Hepatocyte (in vitro differentiated cells): ENCODE measurements around the gene TMEM150C. TPM values are rescaled to one million over a fixed set of nuclear protein-coding genes. Genes with fewer than 3 reads are reported as not detected.
A peak's percentile ranks its signal among the peaks of the same experiment; 100 is the strongest.
"Not testable (repeated sequence)": the region's sequence is repeated elsewhere in the genome, so short reads cannot be mapped to it uniquely, and the experiment has no call there.

Source experiments
- DNase-seq: peaks from one replicate; pipeline ENCODE4 v3.0.0-alpha.2; 2016; ENCODE audit warnings: low spot score
- H2AFZ ChIP-seq: fragments of 200-600 bp; sonication (generic); 2 replicates; pipeline ENCODE4 v1.6.0; 2016; ENCODE audit warnings: antibody characterized with exemption, mild to moderate bottlenecking
- H3K27ac ChIP-seq: fragments of 200-600 bp; sonication (generic); 2 replicates; pipeline ENCODE4 v1.5.1; 2016; ENCODE audit warnings: mild to moderate bottlenecking
- H3K27me3 ChIP-seq: fragments of 200-600 bp; sonication (generic); 2 replicates; pipeline ENCODE4 v1.6.1; 2016
- H3K36me3 ChIP-seq: fragments of 200-600 bp; sonication (generic); replicated peaks from 2 replicates; pipeline ENCODE4 v1.5.1; 2016; ENCODE audit warnings: low read depth; ENCODE audit not compliant: insufficient read depth
- H3K4me1 ChIP-seq: fragments of 200-600 bp; sonication (generic); 2 replicates; pipeline ENCODE4 v1.5.1; 2016; ENCODE audit warnings: mild to moderate bottlenecking, moderate library complexity; ENCODE audit not compliant: insufficient read depth
- H3K4me2 ChIP-seq: fragments of 200-600 bp; sonication (generic); 2 replicates; pipeline ENCODE4 v1.6.0; 2016
- H3K4me3 ChIP-seq: fragments of 200-600 bp; sonication (generic); 2 replicates; pipeline ENCODE4 v1.5.1; 2016; ENCODE audit warnings: mild to moderate bottlenecking
- H3K79me2 ChIP-seq: fragments of 200-600 bp; sonication (generic); 2 replicates; pipeline ENCODE4 v1.6.0; 2017; ENCODE audit warnings: mild to moderate bottlenecking
- H3K9me2 ChIP-seq: fragments of 200-600 bp; sonication (generic); replicated peaks from 2 replicates; pipeline ENCODE4 v1.6.0; 2017; ENCODE audit warnings: mild to moderate bottlenecking; ENCODE audit not compliant: insufficient read depth
- H3K9me3 ChIP-seq: fragments of 200-600 bp; sonication (generic); 2 replicates; pipeline ENCODE4 v1.5.1; 2016; ENCODE audit warnings: low read depth, mild to moderate bottlenecking
- H4K20me1 ChIP-seq: fragments of 200-600 bp; sonication (generic); 2 replicates; pipeline ENCODE4 v1.6.0; 2016; ENCODE audit warnings: mild to moderate bottlenecking; ENCODE audit not compliant: insufficient read depth, poor library complexity, severe bottlenecking
- CTCF ChIP-seq: fragments of 200-600 bp; sonication (generic); IDR thresholded peaks from 2 replicates; pipeline ENCODE4 v1.5.1; 2016; ENCODE audit warnings: antibody characterized with exemption, mild to moderate bottlenecking; ENCODE audit not compliant: poor library complexity
- EZH2 ChIP-seq: fragments of 200-600 bp; sonication (generic); IDR thresholded peaks from 2 replicates; pipeline ENCODE4 v1.6.1; 2016; ENCODE audit warnings: antibody characterized with exemption, mild to moderate bottlenecking, borderline replicate concordance
- EZH2phosphoT487 ChIP-seq: fragments of 200-600 bp; sonication (generic); IDR thresholded peaks from one replicate; pipeline ENCODE4 v1.6.1; 2018; ENCODE audit warnings: antibody characterized with exemption, mild to moderate bottlenecking, low read depth, moderate library complexity; ENCODE audit not compliant: unreplicated experiment, severe bottlenecking
- WGBS: methylation state at CpG from one replicate; pipeline ENCODE4 v1.1.6; 2016; ENCODE audit warnings: low lambda C conversion rate; ENCODE audit errors: missing lambda C conversion rate; 5-methylcytosine and 5-hydroxymethylcytosine counted together
- polyA plus RNA-seq: library from polyadenylated mRNA; unstranded; fragments of >200 nt; fragmentation: Nextera tagmentation; extraction: Ambion mirVana; gene quantifications from 2 replicates; pipeline ENCODE4 v1.2.1, GENCODE V29; 2016
- total RNA-seq: library from RNA; depleted of rRNA; stranded (reverse); fragments of >200 nt; gene quantifications from 2 replicates; pipeline ENCODE4 v1.2.3, GENCODE V29; 2014

Gene TMEM150C
- total and polyA plus RNA-seq, 2 experiments from 2014 or later: 3.3 to 4.5 TPM

DNA sequence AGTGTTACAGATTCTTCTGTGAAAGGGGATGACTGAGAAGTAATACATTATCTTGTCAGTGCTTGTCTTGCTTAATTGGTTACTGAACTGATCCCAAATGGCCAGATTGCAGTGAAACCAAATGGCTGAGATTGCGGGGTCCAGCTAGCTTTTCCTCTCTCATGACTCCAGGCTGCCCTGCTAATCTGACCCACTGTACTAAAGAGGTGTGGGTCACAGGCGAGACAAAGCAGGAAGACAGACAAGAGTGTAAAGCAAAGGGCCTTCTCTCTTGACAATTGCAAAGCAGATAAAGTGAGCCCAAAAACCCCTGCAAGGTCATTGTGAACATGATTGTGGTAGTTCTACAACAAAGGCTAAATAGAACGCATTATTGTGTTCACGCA is 2.1 kb downstream of the TMEM150C start:
- H3K9me3 ChIP-seq: no peaks in the 10 kb centered on the region
- WGBS: 85% methylated on average over 4 of the region's 4 CpGs
- no peak for DNase-seq
- no peak overlapping the region for H2AFZ ChIP-seq
- H3K9me2 ChIP-seq: no peaks in the 10 kb centered on the region
- TF ChIP-seq CTCF (no peak), EZH2 (no peak), EZH2phosphoT487 (no peak)
- H4K20me1 ChIP-seq: no peaks in the 10 kb centered on the region
- no peak overlapping the region for H3K27ac ChIP-seq
- H3K4me3 ChIP-seq: no peak overlapping the region
- H3K4me1 ChIP-seq: no peaks in the 10 kb centered on the region
- no peak overlapping the region for H3K4me2 ChIP-seq
- no peaks in the 10 kb centered on the region for H3K79me2 ChIP-seq
- H3K36me3 ChIP-seq: no peaks in the 10 kb centered on the region
- peaks cover 7% of the 10 kb centered on the region for H3K27me3 ChIP-seq

- WGBS: 90% methylated on average over 13 of the region's 13 CpGs
- H3K27me3 ChIP-seq, H3K9me3 ChIP-seq, H3K36me3 ChIP-seq, H3K27ac ChIP-seq, DNase-seq, H3K4me3 ChIP-seq, H4K20me1 ChIP-seq, H3K4me2 ChIP-seq, H3K9me2 ChIP-seq, H2AFZ ChIP-seq, H3K4me1 ChIP-seq, H3K79me2 ChIP-seq: not testable (repeated sequence)
Observed at GRCh38 chr4:82559090-82559734, 2.6 kb downstream of the TMEM150C start.

GRCh38 chr4:82555276-82555675 is 6.5 kb downstream of the TMEM150C start:
- Histone ChIP-seq H4K20me1 (no peaks in the 10 kb centered on the region), H3K36me3 (no peaks in the 10 kb centered on the region), H2AFZ (no peak overlapping the region), H3K4me2 (no peak overlapping the region), H3K27ac (no peak overlapping the region), H3K79me2 (no peaks in the 10 kb centered on the region), H3K4me1 (no peaks in the 10 kb centered on the region), H3K9me3 (no peaks in the 10 kb centered on the region), H3K4me3 (no peak overlapping the region), H3K27me3 (no peaks in the 10 kb centered on the region), H3K9me2 (no peaks in the 10 kb centered on the region)
- peak; percentile 3 for TF ChIP-seq CTCF
- no peak for TF ChIP-seq EZH2
- no peak for DNase-seq
- WGBS: 86% methylated on average over 3 of the region's 3 CpGs

GRCh38 chr4:82553020-82553419 is 8.8 kb downstream of the TMEM150C start:
- Histone ChIP-seq H3K4me1 (no peaks in the 10 kb centered on the region), H3K27ac (no peak overlapping the region), H3K79me2 (no peaks in the 10 kb centered on the region), H3K9me2 (no peaks in the 10 kb centered on the region), H3K4me3 (no peak overlapping the region), H4K20me1 (no peaks in the 10 kb centered on the region), H3K9me3 (no peaks in the 10 kb centered on the region), H3K4me2 (no peak overlapping the region), H2AFZ (no peak overlapping the region), H3K36me3 (no peaks in the 10 kb centered on the region), H3K27me3 (no peaks in the 10 kb centered on the region)
- DNase-seq: no peak
- 77% methylated on average over 3 of the region's 3 CpGs for WGBS
- TF ChIP-seq EZH2phosphoT487 (no peak), EZH2 (no peak), CTCF (no peak)
